ENCODE results near the gene PAQR5.
"Not testable (repeated sequence)": the region's sequence is repeated elsewhere in the genome, so short reads cannot be mapped to it uniquely, and the experiment has no call there.

The PAQR5 gene

DNA sequence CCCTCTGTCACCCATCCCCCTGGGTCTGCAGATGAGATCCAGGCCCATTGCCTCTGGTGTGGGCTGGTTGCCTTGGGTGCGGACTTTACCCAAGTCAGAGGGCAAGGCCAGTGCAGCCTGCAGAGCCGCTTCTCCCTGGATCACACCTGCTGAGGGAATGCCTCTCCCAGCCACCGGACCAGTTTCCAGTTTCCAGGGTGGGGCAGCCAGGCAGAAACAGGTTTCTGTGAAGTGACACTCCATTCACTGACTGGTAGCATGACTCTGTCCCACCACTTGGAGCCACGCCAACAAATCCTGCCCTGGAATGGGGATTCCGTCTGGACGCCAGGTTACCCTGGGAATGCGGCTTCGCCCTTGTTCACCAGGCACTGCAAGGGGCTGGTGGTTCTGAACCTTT, 30.0 kb downstream of the PAQR5 start:
- H3K4me3 ChIP-seq (ENCODE audit: low read depth, low read length) = no peak overlapping the region
- TF ChIP-seq POLR2A (IDR thresholded peaks at IDR 0.05; ENCODE audit: extremely low read depth, insufficient read length) (no peak), MYC (IDR thresholded peaks at IDR 0.05; ENCODE audit: low read depth, low read length) (no peak), MAX (IDR thresholded peaks at IDR 0.05; ENCODE audit: low read depth, low read length) (no peak)
- no peak for DNase-seq (ENCODE audit: low read depth)

GRCh38 chr15:69337138-69337537, 38.4 kb downstream of the PAQR5 start:
- DNase-seq (ENCODE audit: low read depth) = no peak
- TF ChIP-seq, protein P1, sequence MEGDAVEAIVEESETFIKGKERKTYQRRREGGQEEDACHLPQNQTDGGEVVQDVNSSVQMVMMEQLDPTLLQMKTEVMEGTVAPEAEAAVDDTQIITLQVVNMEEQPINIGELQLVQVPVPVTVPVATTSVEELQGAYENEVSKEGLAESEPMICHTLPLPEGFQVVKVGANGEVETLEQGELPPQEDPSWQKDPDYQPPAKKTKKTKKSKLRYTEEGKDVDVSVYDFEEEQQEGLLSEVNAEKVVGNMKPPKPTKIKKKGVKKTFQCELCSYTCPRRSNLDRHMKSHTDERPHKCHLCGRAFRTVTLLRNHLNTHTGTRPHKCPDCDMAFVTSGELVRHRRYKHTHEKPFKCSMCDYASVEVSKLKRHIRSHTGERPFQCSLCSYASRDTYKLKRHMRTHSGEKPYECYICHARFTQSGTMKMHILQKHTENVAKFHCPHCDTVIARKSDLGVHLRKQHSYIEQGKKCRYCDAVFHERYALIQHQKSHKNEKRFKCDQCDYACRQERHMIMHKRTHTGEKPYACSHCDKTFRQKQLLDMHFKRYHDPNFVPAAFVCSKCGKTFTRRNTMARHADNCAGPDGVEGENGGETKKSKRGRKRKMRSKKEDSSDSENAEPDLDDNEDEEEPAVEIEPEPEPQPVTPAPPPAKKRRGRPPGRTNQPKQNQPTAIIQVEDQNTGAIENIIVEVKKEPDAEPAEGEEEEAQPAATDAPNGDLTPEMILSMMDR (IDR thresholded peaks at IDR 0.05; ENCODE audit: low read depth, low read length) = no peak
- no peak for TF ChIP-seq POLR2A (IDR thresholded peaks at IDR 0.05; ENCODE audit: extremely low read depth, insufficient read length)
- TF ChIP-seq MAX (IDR thresholded peaks at IDR 0.05; ENCODE audit: low read depth, low read length) = no peak
- TF ChIP-seq MYC (IDR thresholded peaks at IDR 0.05; ENCODE audit: low read depth, low read length) = no peak
- H3K4me3 ChIP-seq (ENCODE audit: low read depth, low read length) = no peak overlapping the region

DNA sequence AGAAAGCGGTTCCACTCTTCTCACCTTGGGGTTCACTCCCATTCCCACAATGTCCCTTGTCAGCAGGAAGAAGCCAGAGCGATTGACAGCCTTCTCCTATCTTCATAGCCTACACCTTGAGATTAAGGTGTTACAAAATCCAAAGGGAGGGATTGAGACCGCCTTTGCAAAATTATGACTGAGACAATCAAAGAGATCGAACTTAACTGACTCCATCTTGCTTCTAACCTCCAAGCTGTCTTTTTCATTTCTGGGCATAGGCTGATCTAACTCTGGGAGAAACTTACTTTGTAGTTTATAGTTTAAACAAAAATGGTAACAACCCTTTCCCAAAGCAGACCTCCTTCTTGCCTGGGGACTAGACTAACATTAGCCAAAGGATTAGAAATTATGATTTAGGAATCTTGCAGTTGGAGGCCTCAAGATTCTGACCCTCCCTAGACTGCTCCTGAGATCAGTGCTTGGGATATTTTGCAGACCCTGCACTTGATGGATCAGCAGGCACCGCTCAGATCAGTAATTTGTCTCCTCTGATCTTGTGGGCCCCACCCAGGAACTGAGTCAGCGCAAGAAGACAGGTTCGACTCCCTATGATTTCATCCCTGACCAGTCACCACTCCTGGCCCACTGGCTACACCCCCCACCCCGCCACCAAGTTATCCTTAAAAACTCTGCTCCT, 40.0 kb downstream of the PAQR5 start:
- TF ChIP-seq MYC (IDR thresholded peaks at IDR 0.05; ENCODE audit: low read depth, low read length) = no peak
- no peak for TF ChIP-seq MAX (IDR thresholded peaks at IDR 0.05; ENCODE audit: low read depth, low read length)
- TF ChIP-seq, protein P1 (IDR thresholded peaks at IDR 0.05; ENCODE audit: low read depth, low read length) = no peak
- TF ChIP-seq POLR2A (IDR thresholded peaks at IDR 0.05; ENCODE audit: extremely low read depth, insufficient read length) = no peak
- no peak overlapping the region for H3K4me3 ChIP-seq (ENCODE audit: low read depth, low read length)
- DNase-seq (ENCODE audit: low read depth) = no peak

GRCh38 chr15:69339214-69339543, 40.5 kb downstream of the PAQR5 start:
- not testable (repeated sequence) for DNase-seq (ENCODE audit: low read depth); H3K4me3 ChIP-seq (ENCODE audit: low read depth, low read length)

DNA sequence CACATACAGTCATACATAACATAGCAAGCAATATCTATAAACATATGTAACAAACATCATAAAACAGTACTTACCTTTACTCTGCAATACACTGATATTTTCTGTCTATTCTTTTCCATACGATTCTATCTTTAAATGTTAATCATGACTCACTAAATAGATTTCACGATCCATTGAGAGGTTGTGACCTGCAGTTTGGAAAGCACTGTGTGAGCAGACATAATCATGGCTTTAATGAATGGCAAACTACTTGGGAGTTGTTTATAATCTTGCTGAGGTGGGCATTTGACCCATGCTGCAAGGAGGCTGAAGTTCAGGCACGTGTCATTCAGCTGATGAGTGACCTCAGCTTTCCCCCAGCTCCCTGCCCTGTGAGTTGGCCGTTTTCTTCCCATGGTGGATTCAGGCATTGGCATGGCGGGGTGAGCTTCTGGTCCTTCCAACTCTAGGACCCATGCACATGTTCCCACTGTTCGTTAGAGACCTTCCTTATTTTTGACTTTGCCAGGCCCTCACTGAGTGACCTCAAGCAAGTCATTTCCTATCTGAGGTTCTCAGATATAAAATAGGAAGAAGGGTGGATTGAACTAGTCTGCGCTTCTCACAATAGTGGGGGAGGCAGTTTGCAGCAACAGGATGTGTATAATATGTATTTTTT, 41.7 kb downstream of the PAQR5 start:
- TF ChIP-seq POLR2A (IDR thresholded peaks at IDR 0.05; ENCODE audit: extremely low read depth, insufficient read length) (no peak), MAX (IDR thresholded peaks at IDR 0.05; ENCODE audit: low read depth, low read length) (no peak), MYC (IDR thresholded peaks at IDR 0.05; ENCODE audit: low read depth, low read length) (peak; percentile 42; the same call in 1 of the 2 replicates)
- TF ChIP-seq, protein P1 (IDR thresholded peaks at IDR 0.05; ENCODE audit: low read depth, low read length) = no peak
- H3K4me3 ChIP-seq (ENCODE audit: low read depth, low read length) = no peak overlapping the region
- peak; percentile 22 for DNase-seq (ENCODE audit: low read depth)

DNA sequence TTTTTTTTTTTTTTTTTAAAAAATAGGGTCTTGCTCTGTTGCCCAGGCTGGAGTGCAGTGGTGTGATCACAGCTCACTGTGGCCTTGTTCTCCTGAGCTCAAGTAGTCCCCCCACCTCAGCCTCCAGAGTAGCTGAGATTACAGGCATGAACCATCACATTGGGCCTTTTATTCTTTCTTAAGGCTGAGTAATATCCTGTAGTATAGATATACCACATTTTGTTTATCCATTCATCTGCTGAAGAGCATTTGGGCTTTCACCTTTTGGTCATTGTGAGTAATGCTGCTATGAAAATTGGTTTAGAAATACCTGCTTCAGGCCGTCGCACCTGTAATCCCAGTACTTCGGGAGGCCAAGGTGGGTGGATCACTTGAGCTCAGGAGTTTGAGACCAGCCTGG, 42.6 kb downstream of the PAQR5 start:
- TF ChIP-seq MAX (IDR thresholded peaks at IDR 0.05; ENCODE audit: low read depth, low read length) (no peak), POLR2A (IDR thresholded peaks at IDR 0.05; ENCODE audit: extremely low read depth, insufficient read length) (no peak), MYC (IDR thresholded peaks at IDR 0.05; ENCODE audit: low read depth, low read length) (no peak)
- TF ChIP-seq, protein P1 (IDR thresholded peaks at IDR 0.05; ENCODE audit: low read depth, low read length) = no peak
- H3K4me3 ChIP-seq (ENCODE audit: low read depth, low read length) = no peak overlapping the region
- DNase-seq (ENCODE audit: low read depth) = no peak

Measured in NB4 (cell line).